Caco-2 (cell line): Measurements from ENCODE around the gene GSTT2B. TPM values are rescaled to one million over a fixed set of nuclear protein-coding genes. Genes with fewer than 3 reads are reported as not detected.
"Not testable (repeated sequence)": the region's sequence is repeated elsewhere in the genome, so short reads cannot be mapped to it uniquely, and the experiment has no call there.

Experiments
- BruUV-seq: library from RNA; stranded (reverse); fragments of 400-500 nt; replicated peaks from 2 replicates; lab custom pipeline; 2021; lab: Mats Ljungman, UMichigan
- CTCF ChIA-PET: fragments of 300-600 bp; sonication (Branson Sonifier 250); formaldehyde crosslinking; loops from one replicate; lab custom pipeline; 2022; ENCODE audit warnings: antibody characterized with exemption; lab: Charles Lee
- POLR2A ChIA-PET: fragments of 300-600 bp; sonication (Branson Sonifier 250); formaldehyde crosslinking; loops from one replicate; lab custom pipeline; 2022; ENCODE audit warnings: antibody characterized with exemption; lab: Charles Lee
- DNase-seq, 2 experiments: peaks; one replicate each; pipeline versions ENCODE4 v3.0.0 to v3.0.0-alpha.2; 2020 to 2022
- H3K27me3 ChIP-seq: replicated peaks from 2 replicates; pipeline ENCODE4 v1.6.0; 2011; ENCODE audit warnings: low read length; ENCODE audit not compliant: control insufficient read depth, insufficient read depth
- H3K36me3 ChIP-seq: 2 replicates; pipeline ENCODE4 v1.5.1; 2011; ENCODE audit warnings: low read length; ENCODE audit not compliant: control insufficient read depth, insufficient read depth
- H3K4me1 ChIP-seq: fragments of 250-450 bp; sonication (Bioruptor Pico); 2 replicates; pipeline ENCODE4 v1.5.1; 2020; ENCODE audit warnings: mild to moderate bottlenecking
- H3K4me3 ChIP-seq: 2 replicates; pipeline ENCODE4 v1.5.1; 2011; ENCODE audit warnings: low read depth, mild to moderate bottlenecking, control low read depth, low read length
- H3K9me3 ChIP-seq: fragments of 250-450 bp; sonication (Bioruptor Pico); 2 replicates; pipeline ENCODE4 v1.5.1; 2020; ENCODE audit warnings: mild to moderate bottlenecking, moderate library complexity
- H3K27ac Mint-ChIP-seq: one replicate; pipeline ENCODE4 v1.8.0; 2022; ENCODE audit warnings: mixed read lengths; ENCODE audit not compliant: unreplicated experiment
- H3K27me3 Mint-ChIP-seq: one replicate; pipeline ENCODE4 v1.8.0; 2022; ENCODE audit warnings: mixed read lengths; ENCODE audit not compliant: insufficient read depth, unreplicated experiment
- H3K36me3 Mint-ChIP-seq: one replicate; pipeline ENCODE4 v1.8.0; 2022; ENCODE audit warnings: mild to moderate bottlenecking, mixed read lengths; ENCODE audit not compliant: insufficient read depth, unreplicated experiment
- H3K4me1 Mint-ChIP-seq: one replicate; pipeline ENCODE4 v1.8.0; 2022; ENCODE audit warnings: low read depth, mixed read lengths; ENCODE audit not compliant: unreplicated experiment
- H3K4me3 Mint-ChIP-seq: one replicate; pipeline ENCODE4 v1.8.0; 2022; ENCODE audit warnings: mild to moderate bottlenecking, moderate library complexity, mixed read lengths; ENCODE audit not compliant: unreplicated experiment
- H3K9me3 Mint-ChIP-seq: one replicate; pipeline ENCODE4 v1.8.0; 2022; ENCODE audit warnings: mixed read lengths; ENCODE audit not compliant: unreplicated experiment
- CTCF ChIP-seq, 2 experiments: fragments of 200-600 bp in 1 of 2; IDR thresholded peaks; 1 replicate in 1 of 2; 2 replicates in 1 of 2; pipeline versions ENCODE4 v1.5.1 to v1.8.0; 2011 to 2022; ENCODE audit warnings: antibody characterized with exemption in 1 of 2, control low read depth in 1 of 2, inconsistent platforms in 1 of 2, low read depth in 1 of 2, low read length in 1 of 2, mild to moderate bottlenecking in 1 of 2, moderate library complexity in 1 of 2; ENCODE audit not compliant: insufficient read depth in 1 of 2, severe bottlenecking in 1 of 2, unreplicated experiment in 1 of 2
- intact Hi-C: fragments of 100-400 bp; cut with micrococcal nuclease; formaldehyde crosslinking; loops from one replicate; pipeline ENCODE4 v1.10.0; 2022; ENCODE audit not compliant: unreplicated experiment
- total RNA-seq: library from RNA; stranded (reverse); gene quantifications from 2 replicates; pipeline ENCODE4 v1.2.3, GENCODE V29; 2022

Gene GSTT2B
- total RNA-seq, 1 experiment from 2014 or later: 9.6 TPM

GRCh38 chr22:23908587-23909205 is 52.3 kb downstream of the GSTT2B start:
- no peaks in the 10 kb centered on the region for H3K27me3 Mint-ChIP-seq
- intact Hi-C loops: loop anchor here (1.0 kb wide), 1 partner anchor 14 kb away; the partner anchor contains the start of gene MIF
- no peak for TF ChIP-seq CTCF (IDR thresholded peaks at IDR 0.05; ENCODE audit: insufficient read depth in 1 of 2, low read depth in 1 of 2, low read length in 1 of 2, severe bottlenecking in 1 of 2, unreplicated experiment in 1 of 2)
- no peaks in the 10 kb centered on the region for H3K9me3 ChIP-seq
- POLR2A ChIA-PET: interaction anchor here (1.5 to 1.9 kb wide), 3 partner anchors 11 to 52 kb away, joined by 4 to 21 read pairs (median 11); partner anchors contain the start of gene MIF
- H3K9me3 Mint-ChIP-seq: peaks cover 10% of the 10 kb centered on the region
- peak; percentile 47 to 56 for DNase-seq
- H3K4me3 Mint-ChIP-seq: peak overlapping the region; percentile 53
- H3K27me3 ChIP-seq: no peaks in the 10 kb centered on the region
- CTCF ChIA-PET: interaction anchor here (1.3 to 2.0 kb wide), 4 partner anchors 11 to 51 kb away, joined by 9 to 16 read pairs (median 10); partner anchors contain the start of genes MIF and SLC2A11
- H3K27ac Mint-ChIP-seq: peak overlapping the region; percentile 91
- peaks cover 5% of the 10 kb centered on the region for H3K36me3 Mint-ChIP-seq
- H3K4me1 ChIP-seq: peaks cover 38% of the 10 kb centered on the region
- H3K36me3 ChIP-seq: no peaks in the 10 kb centered on the region
- BruUV-seq: TSS peak; percentile 84
- H3K4me3 ChIP-seq: no peak overlapping the region
- H3K4me1 Mint-ChIP-seq: peaks cover 32% of the 10 kb centered on the region

GRCh38 chr22:23907423-23907822 is 53.6 kb downstream of the GSTT2B start:
- POLR2A ChIA-PET, H3K4me3 ChIP-seq, DNase-seq, H3K9me3 Mint-ChIP-seq, intact Hi-C loops, H3K36me3 ChIP-seq, H3K27me3 ChIP-seq, H3K4me3 Mint-ChIP-seq, BruUV-seq, H3K9me3 ChIP-seq, H3K27me3 Mint-ChIP-seq, H3K27ac Mint-ChIP-seq, H3K36me3 Mint-ChIP-seq: not testable (repeated sequence)
- peaks cover 33% of the 10 kb centered on the region for H3K4me1 ChIP-seq
- CTCF ChIA-PET: interaction anchor here (1.8 kb wide), 1 partner anchor 50 kb away, joined by 10 read pairs; the partner anchor contains the start of gene SLC2A11
- peaks cover 27% of the 10 kb centered on the region for H3K4me1 Mint-ChIP-seq

Other genes with a start within 250 kb of the GSTT2B start
- gene ZNF70, start 210.1 kb downstream of the GSTT2B start, total RNA-seq: 5.4 and 5.8 TPM in 2 replicates
- not detected in 2 replicates for gene VPREB3, start 206.8 kb downstream of the GSTT2B start, total RNA-seq
- not detected in 2 replicates for gene C22orf15, start 198.2 kb downstream of the GSTT2B start, total RNA-seq
- 178 and 189 TPM in 2 replicates for gene CHCHD10, start 193.2 kb downstream of the GSTT2B start, total RNA-seq
- 11.3 and 11.6 TPM in 2 replicates for gene MMP11, start 188.3 kb downstream of the GSTT2B start, total RNA-seq
- 154 and 157 TPM in 2 replicates for gene SMARCB1, start 174.2 kb downstream of the GSTT2B start, total RNA-seq
- 4.4 and 5.4 TPM in 2 replicates for gene DERL3, start 122.2 kb downstream of the GSTT2B start, total RNA-seq
- gene SLC2A11, start 103.3 kb downstream of the GSTT2B start, total RNA-seq: 29.5 and 32.4 TPM in 2 replicates
- gene MIF, start 66.8 kb downstream of the GSTT2B start, total RNA-seq: 762 and 795 TPM in 2 replicates
- 4.1 and 6.2 TPM in 2 replicates for gene DDTL, start 5.7 kb upstream of the GSTT2B start, total RNA-seq
- gene DDT, start 13.2 kb upstream of the GSTT2B start, total RNA-seq: 121 and 123 TPM in 2 replicates
- 0.82 and 1.0 TPM in 2 replicates for gene GSTT2, start 18.9 kb upstream of the GSTT2B start, total RNA-seq
- 0.16 TPM in 1 of 2 replicates, not detected in the other for gene GSTT4, start 44.3 kb upstream of the GSTT2B start, total RNA-seq
- gene CABIN1, start 50.1 kb upstream of the GSTT2B start, total RNA-seq: 65.0 and 72.7 TPM in 2 replicates
- 7.0 and 8.6 TPM in 2 replicates for gene SUSD2, start 220.3 kb upstream of the GSTT2B start, total RNA-seq